SU-DHL-6 (cell line): ENCODE measurements around the gene COBL.

Experiments used
- CTCF ChIP-seq: fragments of 200-600 bp; sonication (generic); IDR thresholded peaks from one replicate; pipeline ENCODE4 v1.5.1; 2017; ENCODE audit warnings: antibody characterized with exemption, mild to moderate bottlenecking, low read length, moderate library complexity; ENCODE audit not compliant: insufficient read depth, poor library complexity, severe bottlenecking
- EZH2phosphoT487 ChIP-seq: fragments of 200-600 bp; sonication (generic), shearing (Covaris generic); conservative IDR thresholded peaks from 2 replicates; pipeline ENCODE4 v1.6.1; 2018; ENCODE audit warnings: mild to moderate bottlenecking, antibody characterized with exemption, low read length, moderate library complexity, mixed read lengths

- TF ChIP-seq CTCF (no peak), EZH2phosphoT487 (no peak)
These were observed 49.6 kb upstream of the COBL start for GRCh38 chr7:51366172-51366728.
